Measurements from ENCODE around the gene NPC2.

The NPC2 gene

DNA sequence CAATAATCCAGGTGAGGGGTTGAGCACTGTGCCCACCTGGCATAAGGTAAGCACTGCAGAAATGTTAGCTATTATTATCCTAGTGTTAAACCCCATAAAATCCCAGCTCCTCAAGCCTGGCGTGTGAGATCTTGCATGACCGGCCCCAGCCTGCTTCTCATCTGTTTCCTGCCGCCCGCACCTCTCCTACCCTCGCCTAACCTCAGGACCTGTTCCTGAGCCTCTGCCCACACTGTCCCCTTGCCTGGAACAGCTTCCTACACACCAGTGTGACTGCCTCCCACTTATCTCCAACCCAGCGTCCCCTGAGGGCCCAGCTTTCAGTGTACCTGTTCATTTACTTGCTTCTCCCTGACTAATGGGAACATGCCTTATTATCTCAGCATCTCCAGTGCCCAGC lies 25.1 kb upstream of the NPC2 start:
- no peak for DNase-seq

- no peak for DNase-seq
These were observed 24.6 kb upstream of the NPC2 start for GRCh38 chr14:74517731-74518130.

- DNase-seq, result no peak
These were observed 23.5 kb upstream of the NPC2 start for GRCh38 chr14:74516451-74517160.

GRCh38 chr14:74515891-74516412 lies 22.8 kb upstream of the NPC2 start:
- no peak for DNase-seq

DNA sequence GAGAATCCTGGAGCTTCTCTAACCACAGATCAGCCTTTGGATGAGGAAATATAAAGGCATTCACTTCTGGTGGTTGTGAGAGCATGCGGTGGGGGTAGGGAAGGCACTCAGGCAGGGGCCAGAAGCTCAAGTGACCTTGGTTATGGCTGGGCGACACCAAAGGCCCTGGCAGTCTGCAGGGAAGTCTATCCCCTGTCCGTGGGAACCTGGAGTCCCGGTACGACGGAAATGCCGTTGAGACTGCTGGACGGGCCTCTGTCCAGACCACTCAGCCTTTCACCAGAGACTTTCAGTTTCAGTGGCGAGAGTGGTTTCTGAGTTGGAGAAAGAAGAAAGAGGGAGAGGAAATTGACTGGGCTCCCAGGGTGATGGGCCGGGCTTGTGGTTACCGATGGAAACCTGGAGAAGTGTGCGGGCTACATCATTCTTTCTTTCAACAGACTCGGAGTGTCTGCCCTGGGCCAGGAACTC lies 21.4 kb upstream of the NPC2 start:
- peak; percentile 82 for DNase-seq

DNA sequence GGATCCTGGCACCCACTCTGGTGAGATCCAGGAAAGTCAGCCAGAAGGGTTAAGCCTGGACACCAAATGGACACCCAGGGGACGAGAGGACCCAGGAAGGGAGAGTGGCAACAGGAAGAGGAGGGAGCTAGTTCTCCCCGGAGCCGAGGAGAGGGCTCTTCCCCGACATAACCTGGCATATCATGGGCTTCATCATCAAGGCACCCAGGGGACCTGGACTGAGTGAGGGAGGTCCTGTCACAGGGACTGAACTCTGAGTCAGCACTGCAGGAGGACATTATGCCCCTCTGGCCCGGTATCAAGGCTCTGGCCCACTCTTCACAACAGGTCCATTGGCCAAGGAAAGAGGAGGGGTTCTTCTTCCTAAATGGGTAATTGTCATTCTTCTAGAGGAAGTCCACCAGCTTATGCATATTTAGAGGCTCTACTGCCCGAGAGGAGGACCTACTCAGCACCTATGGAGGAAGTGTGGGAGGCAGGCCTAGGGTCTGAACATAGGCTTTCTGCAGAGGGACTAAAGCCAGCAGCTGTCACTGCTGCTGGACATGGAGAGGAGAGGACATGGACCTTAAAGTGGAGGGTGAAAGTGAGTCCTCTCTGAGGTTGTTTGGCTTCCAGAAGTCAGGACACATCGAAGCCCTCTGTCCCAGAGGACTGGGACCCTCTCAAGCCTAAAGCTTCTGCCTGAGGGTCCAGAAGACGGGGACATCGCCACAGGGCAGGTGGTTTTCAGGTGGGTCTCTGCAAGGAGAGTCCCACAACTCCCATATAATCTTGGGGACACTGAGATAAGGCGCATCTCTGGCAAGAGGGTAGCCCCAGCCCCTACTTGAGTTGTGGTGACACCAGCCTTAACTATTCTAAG lies 19.1 kb upstream of the NPC2 start:
- peak; percentile 12 for DNase-seq

DNA sequence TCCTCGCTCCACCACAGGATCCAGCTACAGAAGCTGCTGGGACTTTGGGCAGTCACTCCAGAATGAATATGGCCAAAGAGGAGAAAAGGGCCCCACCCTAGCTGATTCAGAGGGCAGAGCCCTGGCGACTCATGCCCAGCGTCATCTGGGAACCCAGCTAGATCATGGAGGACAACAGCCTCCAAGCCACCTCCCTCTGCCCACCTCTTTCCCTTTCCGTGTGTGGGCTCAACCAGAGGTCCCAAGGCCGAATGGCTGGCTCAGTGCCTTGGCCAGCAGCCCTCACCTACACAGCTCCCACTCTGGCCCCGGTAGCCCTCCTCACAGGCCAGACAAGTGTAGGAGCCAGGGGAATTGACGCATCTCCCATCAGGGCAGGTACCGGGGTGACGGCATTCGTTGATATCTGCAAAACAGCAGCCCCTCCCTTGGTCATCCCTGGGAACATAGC lies 17.9 kb upstream of the NPC2 start:
- DNase-seq, result peak; percentile 14

DNA sequence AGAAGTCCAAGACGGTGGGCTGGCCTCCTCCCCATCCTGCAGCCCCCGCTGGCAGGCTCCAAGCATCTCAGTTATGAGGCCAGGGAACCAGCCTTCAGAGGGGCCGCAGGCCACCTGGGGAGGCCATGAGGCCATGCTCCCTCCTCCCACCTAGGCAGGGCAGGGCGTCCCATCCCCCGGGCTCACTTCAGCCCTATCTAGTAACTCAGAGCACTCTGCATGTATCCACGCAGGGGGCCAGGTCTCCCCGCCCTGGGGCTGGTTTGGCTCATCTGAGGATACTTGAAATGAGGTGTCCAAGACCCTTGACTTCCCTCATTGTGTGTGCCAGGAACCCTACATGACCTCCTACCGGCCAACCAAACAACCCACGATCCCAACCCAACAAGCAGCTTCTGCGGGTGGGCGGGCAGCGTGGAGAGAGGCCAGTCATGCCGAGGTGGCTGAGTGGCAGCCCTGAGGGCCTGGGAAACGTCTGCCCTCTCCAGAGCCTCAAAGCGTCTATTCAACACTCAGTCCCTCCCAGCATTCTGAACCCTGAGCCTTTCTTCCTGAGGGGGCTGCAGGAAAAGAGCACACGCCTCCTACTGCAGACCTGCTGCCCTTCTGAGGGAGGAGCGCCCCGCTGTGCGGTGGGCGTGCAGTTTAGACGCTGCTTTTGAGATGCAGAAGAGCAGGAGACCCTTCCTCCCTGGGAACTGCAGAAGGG lies 17.3 kb upstream of the NPC2 start:
- DNase-seq, result peak; percentile 18

DNA sequence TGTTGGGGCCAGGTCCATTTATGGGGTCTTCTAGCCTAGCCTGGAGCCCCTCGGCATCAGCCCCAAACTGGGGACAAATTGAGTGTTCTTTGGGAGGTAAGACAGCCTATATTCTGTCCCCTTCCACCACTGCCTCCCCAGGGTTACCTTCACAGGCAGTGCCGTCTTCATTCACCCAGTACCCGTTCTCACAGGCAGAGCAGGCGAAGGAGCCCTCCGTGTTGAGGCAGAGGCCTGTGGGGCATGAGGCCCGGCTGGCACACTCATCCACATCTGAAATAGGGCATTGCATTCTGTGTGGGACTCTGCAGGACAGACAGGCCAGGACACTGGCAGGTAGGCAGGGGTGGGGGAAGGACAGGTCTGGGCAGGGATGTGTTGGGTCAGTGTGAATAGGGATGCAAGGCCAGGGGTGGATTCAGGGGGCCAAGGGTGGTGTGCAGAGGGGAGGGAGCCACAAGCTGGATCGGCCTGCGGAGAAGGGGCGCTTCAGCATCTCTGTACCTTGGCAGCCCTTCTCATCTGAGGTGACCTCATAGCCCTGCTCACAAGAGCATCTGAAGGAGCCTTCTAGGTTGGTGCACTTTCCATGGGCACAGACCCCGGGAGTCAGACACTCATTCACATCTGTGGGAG lies 16.6 kb upstream of the NPC2 start:
- peak; percentile 14 for DNase-seq

GRCh38 chr14:74508844-74509428 lies 15.8 kb upstream of the NPC2 start:
- peak; percentile 14 for DNase-seq

- peak; percentile 19 for DNase-seq
These were observed 15.2 kb upstream of the NPC2 start for GRCh38 chr14:74508292-74508731.

GRCh38 chr14:74507840-74508239 lies 14.7 kb upstream of the NPC2 start:
- peak; percentile 7 for DNase-seq

DNA sequence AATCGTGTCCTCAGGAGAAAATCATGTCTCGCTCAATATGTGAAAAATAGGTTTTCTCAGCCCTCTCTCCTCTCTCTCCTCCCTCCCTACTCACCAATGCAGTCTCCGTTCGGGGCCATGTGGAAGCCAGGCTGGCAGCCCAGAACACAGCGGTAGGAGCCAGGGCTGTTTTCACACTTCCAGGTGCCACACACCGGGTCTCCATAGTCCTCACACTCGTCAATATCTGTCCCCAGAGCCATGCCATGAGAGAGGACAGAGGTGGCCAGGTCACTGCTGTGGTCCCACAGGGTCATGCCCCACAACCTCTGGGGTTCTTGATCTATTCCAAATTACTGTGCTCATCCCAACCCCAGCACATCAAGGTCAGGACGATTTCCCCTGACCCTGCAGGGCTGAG lies 14.0 kb upstream of the NPC2 start:
- peak; percentile 6 for DNase-seq

DNA sequence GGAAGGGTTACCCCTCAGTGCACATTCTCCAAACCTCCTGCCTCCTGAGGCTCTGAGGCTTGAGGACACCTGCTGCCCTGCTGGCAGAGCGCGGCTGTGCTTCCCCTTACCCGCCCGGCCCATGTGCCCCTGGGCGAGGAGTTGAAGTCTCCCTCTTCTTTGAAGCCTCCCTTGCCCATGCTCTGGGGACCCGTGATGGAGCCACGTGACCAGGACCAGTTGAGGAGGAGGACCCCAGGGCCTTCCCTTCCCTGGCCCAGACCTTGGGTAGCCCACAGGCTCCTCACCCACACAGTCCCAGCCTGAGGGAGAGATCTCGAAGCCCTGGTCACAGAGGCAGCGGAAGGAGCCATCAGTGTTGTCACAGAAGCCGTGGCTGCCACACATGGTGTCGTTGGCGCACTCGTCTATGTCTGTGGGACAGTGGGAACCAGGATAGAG lies 13.3 kb upstream of the NPC2 start:
- peak; percentile 16 for DNase-seq

- peak; percentile 8 for DNase-seq
These were observed 12.7 kb upstream of the NPC2 start for GRCh38 chr14:74505831-74506230.

GRCh38 chr14:74504874-74505720 lies 12.0 kb upstream of the NPC2 start:
- DNase-seq, result no peak

DNA sequence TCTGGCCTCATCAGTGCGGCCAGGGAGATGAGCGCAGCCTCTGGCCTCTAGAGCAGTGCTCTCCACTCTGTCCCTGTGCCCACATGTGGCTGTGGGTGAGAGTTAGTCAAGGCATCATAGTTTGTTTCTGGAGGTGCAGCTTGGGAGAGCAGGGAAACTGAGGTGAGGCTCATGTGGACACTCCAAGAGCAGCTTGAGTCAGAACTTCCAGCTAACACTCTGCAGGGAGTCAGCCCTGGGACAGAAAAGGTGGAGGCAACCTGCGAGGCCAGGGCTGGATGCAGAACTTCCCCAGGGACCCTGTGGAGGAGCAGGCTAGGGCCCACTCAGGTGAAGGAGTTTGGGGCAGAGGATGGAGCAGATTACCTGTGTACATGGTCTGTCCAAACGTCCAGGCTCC lies 11.3 kb upstream of the NPC2 start:
- DNase-seq, result peak; percentile 13

DNA sequence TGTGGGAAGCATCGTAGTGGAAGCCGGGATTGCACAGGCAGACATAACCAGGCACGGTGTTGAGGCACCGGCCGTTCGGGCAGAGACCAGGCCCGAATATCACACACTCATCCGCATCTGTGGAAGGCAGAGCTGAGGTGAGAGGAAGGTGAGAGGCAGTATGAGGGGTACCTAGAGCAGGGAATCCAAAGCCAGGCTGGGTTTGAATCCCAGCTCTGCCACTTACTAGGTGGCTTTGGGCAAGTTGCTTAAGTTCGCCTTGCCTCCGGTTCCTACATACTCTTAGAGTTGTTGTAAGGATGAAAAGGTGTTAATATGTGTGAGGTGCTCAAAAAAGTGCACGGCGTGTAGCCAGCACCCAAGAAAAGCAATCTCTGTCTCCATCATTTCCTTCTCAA lies 10.8 kb upstream of the NPC2 start:
- DNase-seq, result no peak

GRCh38 chr14:74503291-74503937 lies 10.3 kb upstream of the NPC2 start:
- peak; percentile 19 for DNase-seq

DNA sequence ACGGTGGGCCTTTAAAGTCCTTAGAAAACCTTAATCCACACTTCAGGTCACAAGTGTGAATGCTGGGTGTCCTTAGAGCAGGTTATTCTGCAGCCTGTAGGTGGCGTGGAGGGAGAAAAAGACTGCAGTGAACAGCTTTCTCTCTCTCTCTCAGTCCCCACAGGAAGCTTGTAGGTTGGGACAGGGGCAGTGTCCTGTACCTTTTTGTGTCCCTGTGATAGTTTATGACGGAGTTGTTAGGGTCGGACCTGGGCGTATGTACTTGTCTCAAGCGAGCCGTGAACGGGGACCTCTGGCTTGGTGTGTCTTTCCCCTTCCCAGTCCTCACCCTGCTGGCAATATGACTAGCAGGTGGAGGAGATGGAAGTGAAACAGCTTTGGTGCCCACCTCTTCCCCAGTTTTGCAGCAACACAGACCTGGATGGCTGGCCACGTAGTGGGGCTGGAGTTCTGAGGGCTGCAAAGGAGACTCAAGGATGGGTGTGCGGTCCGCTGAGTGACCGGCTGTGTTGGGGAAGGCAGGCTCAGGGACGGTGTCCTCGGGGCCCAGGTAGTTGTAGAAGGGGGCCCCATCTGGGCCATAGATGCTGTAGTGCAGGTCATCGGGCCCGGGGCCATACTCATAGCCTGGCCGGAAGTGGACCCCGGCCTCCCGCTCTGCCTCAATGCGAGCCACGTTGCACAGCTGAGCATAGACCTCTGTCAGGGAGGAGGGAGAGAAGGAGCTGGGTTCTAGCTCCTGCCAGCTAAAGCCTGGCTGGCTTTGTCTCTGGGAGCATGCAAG lies 9.3 kb upstream of the NPC2 start:
- DNase-seq, result no peak
